GM19025 (cell line): ENCODE results near the gene THY1.
"Not testable (repeated sequence)": the region's sequence is repeated elsewhere in the genome, so short reads cannot be mapped to it uniquely, and the experiment has no call there.

ENCODE experiments used
- ATAC-seq: cut with Tn5 transposase; IDR thresholded peaks from one replicate; pipeline ENCODE4 v1.9.1; 2021; ENCODE audit warnings: mild to moderate bottlenecking, low read depth, moderate library complexity; ENCODE audit not compliant: unreplicated experiment

The THY1 gene

DNA sequence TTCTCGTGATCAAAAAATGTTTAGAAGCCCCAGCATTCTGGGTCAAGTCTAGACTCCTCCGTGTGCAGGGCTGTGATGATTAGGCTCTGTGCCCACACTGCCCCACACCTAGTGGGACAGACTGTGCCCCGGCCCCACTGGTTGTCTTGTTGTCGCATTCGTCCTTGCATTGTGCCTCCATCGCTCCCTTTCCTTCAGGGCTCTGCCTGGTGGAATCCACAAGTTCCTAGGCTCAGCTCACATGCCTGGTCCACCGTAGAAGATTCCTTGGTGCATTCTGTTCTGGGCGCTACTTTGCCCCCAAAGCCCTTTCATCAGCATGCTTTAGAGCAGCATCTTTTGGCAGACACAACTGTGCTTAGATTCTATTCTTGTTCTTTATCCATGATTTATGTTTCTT is 23.5 kb upstream of the THY1 start:
- ATAC-seq: no peak

DNA sequence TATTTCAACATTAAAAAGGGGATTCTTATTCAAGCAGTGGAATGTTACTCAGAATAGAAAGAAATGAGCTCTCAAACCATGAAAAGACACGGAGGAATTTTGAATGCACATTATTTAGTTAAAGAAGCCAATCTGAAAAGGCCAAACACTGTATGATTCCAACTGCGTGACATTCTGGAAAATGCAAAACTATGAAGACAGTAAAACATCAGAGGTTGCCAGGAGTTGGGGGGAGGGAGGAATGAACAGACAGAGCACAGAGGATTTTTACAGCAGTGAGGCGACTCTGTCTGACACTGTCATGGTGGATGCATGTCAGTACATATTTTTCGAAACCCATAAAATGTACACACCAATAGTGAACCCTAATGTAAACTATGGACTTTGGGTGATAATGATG is 22.9 kb upstream of the THY1 start:
- ATAC-seq: no peak

DNA sequence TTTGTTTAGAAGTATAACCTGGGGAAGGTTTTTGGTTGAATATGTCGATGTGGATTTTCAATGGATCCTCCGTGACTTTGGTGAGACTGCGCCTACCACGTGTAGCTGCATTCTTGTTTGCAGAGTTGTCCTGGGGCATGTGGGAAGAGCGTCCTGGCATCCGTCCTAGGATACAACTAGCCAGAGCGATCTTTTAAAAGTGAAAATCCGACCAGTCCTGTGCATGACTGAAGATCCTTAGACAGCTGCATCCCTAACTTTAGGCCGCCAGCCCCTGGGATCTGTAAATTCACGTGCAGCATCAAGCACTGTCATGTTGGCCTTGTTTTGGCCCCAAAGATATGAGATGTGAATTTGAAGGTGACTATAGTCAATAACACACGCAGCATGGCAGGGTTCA is 22.4 kb upstream of the THY1 start:
- ATAC-seq: no peak

DNA sequence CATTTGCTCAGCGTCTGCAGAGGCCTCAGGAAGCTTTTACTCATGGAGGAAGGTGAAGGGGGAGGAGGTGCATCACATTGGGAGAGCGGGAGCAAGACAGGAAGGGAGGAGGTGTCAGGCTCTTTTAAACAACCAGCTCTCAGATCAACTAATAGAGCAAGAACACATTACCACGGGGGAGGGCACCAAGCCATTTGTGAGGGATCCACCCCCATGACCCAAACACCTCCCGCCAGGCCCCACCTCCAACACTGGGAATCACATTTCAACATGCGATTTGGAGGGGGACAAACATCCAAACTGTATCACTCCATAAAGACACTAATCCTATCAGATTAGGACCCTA is 18.9 kb upstream of the THY1 start:
- ATAC-seq: no peak

DNA sequence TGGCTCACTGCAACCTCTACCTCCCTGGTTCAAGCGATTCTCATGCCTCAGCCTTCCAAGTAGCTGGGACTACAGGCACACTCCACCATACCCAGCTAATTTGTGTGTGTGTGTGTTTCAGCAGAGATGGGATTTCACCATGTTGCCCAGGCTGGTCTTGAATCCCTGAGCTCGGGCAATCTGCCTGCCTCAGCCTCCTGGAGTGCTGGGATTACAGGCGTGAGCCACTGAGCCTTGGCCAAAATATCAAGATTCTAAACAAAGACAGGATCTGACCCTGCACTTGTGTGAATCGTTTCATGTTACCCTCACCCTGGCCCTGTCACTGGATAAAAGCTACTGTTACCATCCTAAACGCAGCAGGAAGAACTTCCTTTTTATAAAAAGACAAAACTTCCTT is 15.6 kb upstream of the THY1 start:
- no peak for ATAC-seq

DNA sequence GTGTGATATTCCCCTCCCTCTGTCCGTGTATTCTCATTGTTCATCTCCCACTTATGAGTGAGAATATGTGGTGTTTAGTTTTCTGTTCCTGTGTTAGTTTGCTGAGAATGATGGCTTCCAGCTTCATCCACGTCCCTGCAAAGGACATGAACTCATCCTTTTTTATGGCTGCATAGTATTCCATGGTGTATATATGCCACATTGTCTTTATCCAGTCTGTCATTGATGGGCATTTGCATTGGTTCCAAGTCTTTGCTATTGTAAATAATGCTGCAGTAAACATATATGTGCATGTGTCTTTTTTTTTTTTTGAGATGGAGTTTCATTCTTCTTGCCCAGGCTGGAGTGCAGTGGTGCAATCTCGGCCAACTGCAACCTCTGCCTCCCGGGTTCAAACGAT is 14.5 kb upstream of the THY1 start:
- ATAC-seq: not testable (repeated sequence)

DNA sequence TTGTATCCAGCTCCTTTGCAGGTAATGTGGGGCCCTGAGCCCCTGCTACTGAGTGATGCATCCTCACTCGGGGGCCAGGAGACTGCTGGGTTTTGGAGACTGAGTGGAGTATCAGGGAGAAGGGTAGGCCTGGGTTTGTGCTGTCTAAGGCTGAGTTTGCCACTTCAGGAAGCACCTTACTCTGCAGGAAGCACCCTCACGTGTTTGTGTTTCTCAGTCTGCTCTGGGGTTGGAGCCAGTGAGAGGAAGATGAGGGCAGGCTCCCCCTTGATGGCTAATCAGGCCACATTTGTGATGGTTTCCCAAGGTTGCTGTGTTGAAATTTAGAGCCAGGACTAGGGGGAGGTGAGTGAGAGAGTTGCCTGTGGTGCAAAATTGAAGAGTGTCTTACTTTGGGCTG is 13.7 kb upstream of the THY1 start:
- ATAC-seq: no peak

DNA sequence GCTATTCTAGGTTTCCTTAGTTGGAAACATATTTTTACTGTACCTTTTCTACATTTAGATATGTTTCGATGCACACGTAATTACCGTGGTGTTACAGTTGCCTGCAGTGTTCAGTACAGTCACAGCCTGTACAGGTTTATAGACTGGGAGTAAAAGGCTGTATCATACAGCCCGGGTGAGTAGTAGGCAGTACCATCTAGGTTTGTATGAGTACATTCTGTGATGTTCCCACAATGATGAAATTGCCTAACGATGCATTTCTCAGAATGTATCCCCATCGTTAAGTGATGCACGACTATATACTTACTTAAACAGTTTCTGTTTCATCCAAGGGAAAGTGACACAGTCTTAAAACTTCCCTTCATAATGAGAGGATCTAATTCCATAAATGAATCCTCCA is 13.1 kb upstream of the THY1 start:
- ATAC-seq: no peak

DNA sequence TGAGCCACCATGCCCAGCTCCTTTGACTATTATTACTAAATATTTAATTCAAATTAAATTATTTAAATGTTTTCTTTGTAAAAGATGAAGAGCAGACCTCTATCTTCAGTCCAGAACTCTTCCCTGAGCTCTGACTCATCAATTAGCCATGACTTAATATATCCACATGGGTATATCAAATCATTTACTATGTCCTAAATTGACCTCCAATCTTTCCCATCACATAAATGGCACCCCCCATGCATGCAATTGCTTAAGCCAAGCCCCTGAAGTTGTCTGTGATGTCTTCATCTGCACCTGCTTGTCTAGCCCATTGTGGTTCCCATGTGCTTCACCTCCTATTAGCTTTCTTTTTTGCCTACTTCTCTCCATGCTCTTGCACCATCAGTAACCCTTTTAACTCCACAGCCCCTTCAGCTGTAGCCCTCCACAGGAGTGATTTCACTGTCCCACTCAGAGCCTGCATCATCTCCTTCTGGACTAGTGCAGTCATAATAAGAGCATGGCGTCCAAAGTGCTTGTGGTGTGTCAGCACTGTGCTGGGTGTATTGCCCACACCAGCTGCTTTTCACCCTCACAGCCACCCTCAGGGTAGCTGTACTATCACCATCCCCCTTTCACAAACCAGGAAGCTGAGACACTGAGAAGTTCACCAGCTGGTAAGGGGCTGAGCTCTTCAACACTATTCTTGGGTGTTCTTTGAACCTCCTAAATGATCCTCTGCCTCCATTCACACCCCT is 11.8 kb upstream of the THY1 start:
- ATAC-seq: no peak

DNA sequence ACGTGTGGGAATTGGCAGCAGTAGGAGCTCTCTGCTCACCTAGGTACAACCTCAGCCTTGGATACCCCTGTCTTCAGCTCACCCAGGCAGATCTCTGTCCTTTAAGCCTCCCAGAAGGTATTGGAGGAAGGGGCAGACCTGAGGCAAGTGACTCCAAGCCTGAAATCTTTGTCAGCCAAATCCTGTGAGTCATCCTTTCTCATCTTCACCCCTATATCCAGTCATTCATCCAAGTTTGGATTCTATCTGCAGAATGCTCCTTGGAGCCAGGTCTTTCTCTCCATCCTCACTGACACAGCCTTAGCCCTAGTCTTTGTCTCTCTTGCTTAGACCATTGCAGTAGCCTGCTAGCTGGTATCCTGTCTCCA is 10.4 kb upstream of the THY1 start:
- no peak for ATAC-seq

DNA sequence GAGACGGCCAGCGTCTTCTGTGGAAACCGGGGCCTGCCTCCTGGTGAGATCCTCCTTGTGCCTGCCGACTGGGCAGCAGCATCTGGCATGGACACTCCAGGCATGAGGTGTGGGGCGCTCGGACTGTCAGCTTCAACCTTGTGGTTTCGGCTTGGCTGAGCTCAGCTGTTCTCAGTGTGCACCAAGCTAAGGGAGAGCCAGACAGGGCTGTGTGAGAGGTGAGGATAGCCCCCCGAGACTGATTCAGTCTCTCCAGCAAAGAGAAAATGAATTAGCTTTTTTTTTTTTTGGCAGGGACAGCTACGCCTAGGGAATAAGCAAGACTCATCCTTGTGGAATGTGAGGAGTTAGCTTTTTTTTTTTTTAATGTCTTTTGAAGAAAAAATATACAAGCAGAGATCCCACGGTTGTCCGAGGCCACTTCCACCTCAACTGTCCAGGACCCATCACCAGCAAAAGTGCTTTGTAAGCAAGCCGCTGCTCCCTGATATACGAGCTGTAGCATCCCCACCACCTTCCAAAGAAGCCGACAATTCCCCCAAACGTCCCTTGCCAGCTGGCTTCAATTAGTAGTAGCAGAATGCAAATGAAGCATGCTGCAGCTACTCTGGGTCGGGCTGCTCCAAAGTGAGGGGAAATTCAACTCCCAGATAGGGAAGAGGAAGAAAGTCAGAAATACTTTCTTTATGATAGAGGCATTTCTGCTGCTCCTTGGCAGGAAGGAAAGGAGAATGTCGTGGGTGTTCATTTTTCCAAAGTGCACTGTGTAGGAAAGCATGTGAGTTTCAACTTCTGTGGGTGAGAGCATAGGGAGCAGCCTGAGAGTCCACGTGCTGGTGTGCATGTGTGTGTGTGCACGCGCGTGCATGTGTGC is 9.7 kb upstream of the THY1 start:
- ATAC-seq: no peak

DNA sequence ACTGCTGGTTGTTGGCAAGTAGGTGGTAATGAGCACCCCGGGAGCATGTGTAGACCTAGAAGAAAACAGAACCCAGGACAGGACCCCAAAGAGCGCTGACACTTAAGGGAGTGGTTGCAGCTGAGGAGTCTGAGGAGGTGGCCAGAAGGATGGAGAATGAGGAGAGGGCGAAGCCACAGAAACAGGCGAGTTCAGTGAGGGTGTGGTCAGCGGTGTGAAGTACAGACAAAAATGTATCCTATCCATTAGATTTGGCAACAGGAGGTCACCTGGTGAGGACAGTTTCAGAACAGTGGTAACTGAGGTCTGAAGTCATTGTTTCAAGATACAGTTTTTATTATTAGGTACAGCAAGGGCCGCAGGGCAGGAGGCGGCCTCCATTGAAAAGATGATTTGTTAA is 8.6 kb upstream of the THY1 start:
- no peak for ATAC-seq

DNA sequence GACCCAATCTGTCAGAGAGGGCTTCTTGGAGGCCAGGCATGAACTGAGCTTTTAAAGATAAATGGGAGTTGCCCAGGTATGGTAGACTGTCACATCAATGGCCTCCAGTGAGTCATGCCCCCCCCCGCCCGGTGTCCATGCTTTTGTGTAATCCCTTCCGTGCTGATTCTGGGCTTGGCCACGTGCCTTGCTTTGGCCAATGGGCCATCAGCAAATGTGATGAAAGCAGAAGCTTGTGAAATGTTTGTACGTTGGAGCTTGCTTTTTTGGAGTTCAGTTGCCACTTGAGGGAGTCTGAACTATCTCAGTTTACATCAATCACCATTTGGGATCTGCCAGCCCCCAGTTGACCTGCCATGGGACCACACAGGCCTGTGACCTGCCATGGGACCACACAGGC is 4.3 kb upstream of the THY1 start:
- no peak for ATAC-seq

DNA sequence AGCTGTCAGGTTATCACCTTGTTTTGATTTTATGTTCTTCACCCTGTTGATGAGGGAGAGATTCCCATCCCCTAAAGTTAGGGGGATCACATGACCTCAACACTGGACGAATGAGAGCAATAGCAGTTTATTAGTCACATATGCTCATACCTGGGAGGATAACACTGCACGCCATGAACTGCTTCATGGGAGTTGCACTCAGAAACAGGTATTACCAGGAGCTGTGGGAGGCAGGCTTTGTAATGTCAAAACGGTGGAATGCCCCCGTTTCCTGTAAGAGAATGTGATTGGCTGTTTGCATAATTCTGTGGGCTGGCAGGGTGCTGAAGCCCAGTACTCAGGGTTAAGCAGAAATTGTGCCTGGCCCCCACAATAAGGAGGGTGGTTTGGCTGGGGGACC is 3.2 kb upstream of the THY1 start:
- ATAC-seq: no peak

DNA sequence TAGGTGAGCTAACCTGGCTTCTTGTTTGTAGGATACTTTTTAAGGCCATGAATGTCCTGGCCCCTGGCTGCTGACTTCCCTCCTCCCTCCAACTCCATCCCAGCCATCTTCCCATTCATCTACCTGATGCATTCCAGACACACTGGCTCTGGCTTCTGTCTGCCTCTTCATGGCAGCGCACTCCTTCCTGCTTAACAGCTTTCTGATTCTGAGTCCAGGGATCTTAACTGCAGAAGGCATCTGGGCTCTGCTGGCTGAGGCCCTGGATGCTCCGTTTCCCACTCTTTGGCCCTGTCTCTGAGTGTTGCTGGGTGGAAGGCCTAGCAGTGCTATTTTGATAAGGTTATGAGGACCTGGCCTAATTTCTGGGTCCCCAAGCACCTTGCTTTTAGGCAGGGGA is 1.8 kb upstream of the THY1 start:
- ATAC-seq: no peak

DNA sequence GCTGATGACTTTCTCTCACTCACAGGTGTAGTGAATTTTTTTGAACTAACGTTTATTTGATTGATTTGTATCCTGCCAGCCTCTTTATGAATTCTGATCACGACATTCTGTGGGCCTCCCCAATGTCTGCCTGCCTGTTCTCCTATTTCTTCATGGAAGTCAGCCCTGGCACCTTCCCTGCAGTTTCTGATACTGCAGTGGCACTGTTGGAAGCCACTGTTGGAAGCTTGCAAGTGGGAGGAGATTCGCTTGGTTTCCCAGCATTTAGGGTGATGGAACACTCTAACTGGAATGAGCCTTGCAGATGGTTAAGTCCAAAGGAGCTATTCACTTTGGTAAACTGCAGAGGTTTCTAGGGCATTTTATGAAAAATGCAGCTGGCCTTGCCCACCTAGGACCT is 1.3 kb upstream of the THY1 start:
- ATAC-seq: no peak

DNA sequence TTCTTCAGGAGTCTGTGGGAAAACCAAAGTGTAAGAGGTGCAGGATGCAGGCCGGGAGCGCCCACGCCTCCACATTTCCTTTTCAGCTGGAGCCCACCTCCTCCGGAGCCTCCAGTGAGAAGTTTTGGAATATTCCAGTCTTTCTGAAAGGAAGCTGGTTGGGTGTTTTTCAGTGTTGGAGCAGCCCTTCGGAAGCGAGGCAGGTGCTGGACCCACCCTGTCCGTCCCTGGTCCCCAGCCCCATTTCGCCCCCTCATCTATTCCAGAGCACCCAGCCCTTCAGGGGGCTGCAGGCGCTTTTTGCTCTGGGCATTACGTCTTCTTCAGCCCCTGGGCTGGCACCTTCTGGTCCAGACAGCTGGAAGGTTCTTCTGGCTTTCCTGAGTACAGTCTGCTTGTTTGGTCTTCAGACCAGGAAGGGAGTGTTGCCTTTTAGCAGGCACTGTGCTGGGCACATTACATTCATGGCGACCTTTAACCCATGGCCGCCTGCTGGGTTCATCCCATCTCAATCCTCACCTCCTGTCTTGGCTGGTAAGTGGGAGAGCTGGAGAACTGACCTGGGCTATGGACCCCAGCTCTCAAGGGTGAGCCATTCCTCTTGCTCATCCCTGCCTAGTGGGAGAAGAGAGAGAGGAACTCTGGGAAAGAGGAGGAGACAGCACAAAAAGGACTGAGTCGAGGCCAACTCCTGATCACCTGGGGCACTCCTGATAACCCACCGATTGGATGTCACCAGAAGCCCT is 710 bp upstream of the THY1 start:
- no peak for ATAC-seq

DNA sequence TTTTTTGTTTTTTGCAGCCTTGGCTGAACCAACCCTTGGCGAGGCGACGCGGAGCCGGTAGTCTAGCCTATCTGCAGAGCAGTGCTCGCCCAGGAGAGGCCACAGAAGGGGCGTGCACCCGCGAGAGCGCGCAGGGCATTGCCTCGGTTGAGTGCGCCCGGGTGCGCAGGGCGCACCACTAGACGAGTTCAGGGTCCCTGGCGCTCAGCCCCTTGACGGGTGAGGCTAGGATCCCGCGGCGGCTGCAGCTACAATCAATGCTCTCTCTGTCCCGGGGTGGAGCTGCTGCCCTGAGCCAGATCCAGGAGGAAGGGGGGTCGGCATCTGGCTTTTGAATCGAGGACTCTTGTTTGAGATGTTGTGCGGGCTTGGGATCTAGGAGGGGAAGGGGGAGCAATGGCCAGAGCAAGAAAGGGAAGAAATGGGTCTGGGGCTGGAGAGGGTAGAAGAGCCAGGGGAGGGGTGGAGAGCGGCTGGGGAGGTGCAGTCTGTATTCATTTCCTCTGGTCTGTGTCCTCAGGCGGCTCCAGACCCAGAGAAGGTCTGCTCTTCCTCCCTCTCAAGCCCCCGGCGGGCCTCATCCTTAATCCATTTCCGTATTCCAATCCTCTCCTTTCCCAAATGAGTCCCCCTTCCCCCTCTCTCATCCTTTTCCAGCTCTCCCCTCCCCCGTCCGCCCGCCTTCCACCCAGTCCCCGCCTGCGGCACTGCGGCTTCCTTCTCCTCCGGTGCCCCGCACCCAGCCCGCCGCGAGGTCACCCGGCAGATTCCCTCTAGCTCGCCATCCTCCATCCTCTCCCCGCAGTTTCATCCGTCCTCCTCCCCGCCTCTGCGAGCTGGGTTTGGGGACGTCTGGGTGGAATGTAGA is 797 bp downstream of the THY1 start:
- ATAC-seq: no peak

DNA sequence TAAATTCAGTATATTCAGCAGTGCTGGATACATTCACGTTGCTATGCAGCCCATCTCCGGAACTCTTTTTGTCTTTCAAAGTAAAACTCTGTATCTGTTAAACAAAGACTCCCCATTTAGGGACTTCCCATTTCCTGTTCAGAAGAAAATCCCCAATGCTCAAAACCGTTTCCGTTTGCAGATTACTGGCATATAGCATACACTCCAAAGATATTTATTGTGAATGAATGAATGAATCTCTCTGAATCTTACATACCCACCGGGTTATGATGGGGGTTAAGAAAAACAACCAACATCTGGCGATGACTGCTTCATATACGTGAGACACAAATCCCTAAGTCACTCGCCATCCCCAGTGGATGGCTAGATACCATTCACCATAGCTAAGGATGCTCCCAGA is 1.6 kb downstream of the THY1 start:
- ATAC-seq: no peak

DNA sequence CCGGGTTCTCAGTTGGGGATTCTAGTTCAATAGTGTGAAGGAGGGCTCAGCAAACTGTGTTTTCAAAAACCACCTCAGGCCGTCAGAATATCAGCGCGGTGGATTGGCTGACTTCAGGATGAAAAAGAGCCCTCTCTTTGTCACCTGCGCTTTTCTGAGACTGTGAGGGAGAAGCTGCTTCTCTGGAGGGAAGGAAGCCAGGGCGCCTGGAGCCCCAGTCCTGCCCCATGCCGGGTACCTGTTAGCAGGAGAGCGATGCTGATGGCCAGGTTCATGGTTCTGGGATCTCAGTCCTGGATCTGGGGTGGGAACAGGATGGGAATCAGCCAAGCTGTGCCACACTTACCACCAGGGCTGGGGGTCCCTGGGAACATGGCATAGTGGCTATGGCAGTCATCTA is 2.3 kb downstream of the THY1 start:
- ATAC-seq: no peak
